ENCODE results near the gene CTXN3.
"Not testable (repeated sequence)": the region's sequence is repeated elsewhere in the genome, so short reads cannot be mapped to it uniquely, and the experiment has no call there.

- not testable (repeated sequence) for TF ChIP-seq CTCF, POLR2A (IDR thresholded peaks at IDR 0.05)
Observed at GRCh38 chr5:127679691-127680330, 30.9 kb downstream of the CTXN3 start.
